Bronchial epithelial cell (primary cell): ENCODE results near the gene MYBPC1. TPM values are rescaled to one million over a fixed set of nuclear protein-coding genes. Genes with fewer than 3 reads are reported as not detected.

Source experiments
- DNase-seq: peaks from one replicate; pipeline ENCODE4 v3.0.0-alpha.2; 2010; ENCODE audit warnings: low read depth
- FAIRE-seq: peaks from 2 replicates; lab custom pipeline; 2011; peaks lifted over from hg19 to GRCh38; lab: Jason Lieb, UNC
- H3K27me3 ChIP-seq: 2 replicates; pipeline ENCODE4 v1.5.1; 2011; ENCODE audit warnings: low read length; ENCODE audit not compliant: control insufficient read depth, insufficient read depth
- H3K36me3 ChIP-seq: 2 replicates; pipeline ENCODE4 v1.5.1; 2011; ENCODE audit warnings: low read length; ENCODE audit not compliant: control insufficient read depth, insufficient read depth
- H3K4me3 ChIP-seq: 2 replicates; pipeline ENCODE4 v1.5.1; 2011; ENCODE audit warnings: mild to moderate bottlenecking, low read depth, low read length, control low read depth
- total RNA-seq: library from RNA; depleted of rRNA; stranded (reverse); fragments of >200 nt; gene quantifications from 2 replicates; pipeline ENCODE4 v1.2.1, GENCODE V29; 2014
- TF ChIP-seq, protein P1 (sequence below): IDR thresholded peaks from 2 replicates; pipeline ENCODE4 v1.5.1; 2011; ENCODE audit warnings: mild to moderate bottlenecking, moderate library complexity, low read length, control low read depth, inconsistent platforms; ENCODE audit not compliant: insufficient read depth, severe bottlenecking

Gene MYBPC1
- total RNA-seq, 1 donor from 2014 or later, result not detected

DNA sequence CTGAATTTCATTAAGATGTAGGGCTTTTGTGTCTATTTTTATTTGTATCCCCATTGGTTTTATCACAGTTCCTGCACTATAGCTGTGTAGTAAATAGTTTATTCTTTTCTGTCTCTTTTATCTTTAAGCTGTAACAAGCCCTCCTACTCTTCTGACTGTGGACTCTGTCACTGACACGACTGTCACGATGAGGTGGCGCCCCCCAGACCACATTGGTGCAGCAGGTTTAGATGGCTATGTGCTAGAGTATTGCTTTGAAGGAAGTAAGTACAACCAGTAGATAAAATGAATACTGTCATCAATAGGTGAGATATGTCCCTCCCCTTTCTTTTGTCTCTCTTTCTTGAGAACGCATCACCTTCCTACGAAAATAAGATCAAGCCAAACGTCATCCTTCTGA lies 68.5 kb downstream of the MYBPC1 start:
- Histone ChIP-seq H3K27me3 (no peaks in the 10 kb centered on the region), H3K36me3 (no peaks in the 10 kb centered on the region), H3K4me3 (no peak overlapping the region)
- DNase-seq, result no peak
- TF ChIP-seq, protein P1, sequence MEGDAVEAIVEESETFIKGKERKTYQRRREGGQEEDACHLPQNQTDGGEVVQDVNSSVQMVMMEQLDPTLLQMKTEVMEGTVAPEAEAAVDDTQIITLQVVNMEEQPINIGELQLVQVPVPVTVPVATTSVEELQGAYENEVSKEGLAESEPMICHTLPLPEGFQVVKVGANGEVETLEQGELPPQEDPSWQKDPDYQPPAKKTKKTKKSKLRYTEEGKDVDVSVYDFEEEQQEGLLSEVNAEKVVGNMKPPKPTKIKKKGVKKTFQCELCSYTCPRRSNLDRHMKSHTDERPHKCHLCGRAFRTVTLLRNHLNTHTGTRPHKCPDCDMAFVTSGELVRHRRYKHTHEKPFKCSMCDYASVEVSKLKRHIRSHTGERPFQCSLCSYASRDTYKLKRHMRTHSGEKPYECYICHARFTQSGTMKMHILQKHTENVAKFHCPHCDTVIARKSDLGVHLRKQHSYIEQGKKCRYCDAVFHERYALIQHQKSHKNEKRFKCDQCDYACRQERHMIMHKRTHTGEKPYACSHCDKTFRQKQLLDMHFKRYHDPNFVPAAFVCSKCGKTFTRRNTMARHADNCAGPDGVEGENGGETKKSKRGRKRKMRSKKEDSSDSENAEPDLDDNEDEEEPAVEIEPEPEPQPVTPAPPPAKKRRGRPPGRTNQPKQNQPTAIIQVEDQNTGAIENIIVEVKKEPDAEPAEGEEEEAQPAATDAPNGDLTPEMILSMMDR, result no peak
- no peak for FAIRE-seq

DNA sequence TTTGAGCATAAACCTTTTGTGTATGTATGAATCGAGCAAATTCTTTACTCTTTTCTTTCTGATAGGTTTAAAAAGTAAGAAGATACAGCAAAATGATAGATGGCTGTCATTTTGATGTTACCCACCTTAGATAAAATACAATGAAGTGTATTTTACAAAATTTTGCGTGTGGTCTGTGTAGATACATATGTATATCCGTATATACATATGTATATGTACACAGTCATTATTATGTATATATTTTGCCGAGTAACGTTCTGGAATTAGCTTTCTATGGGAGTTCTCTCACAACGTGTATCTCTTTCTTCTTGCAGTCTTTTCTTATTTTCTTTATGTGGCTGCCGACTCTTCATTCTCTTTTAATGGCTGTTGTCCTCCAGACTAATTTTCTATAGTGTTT lies 70.2 kb downstream of the MYBPC1 start:
- no peak for DNase-seq
- FAIRE-seq, result no peak
- Histone ChIP-seq H3K4me3 (no peak overlapping the region), H3K27me3 (no peaks in the 10 kb centered on the region), H3K36me3 (no peaks in the 10 kb centered on the region)
- TF ChIP-seq, protein P1, result no peak

DNA sequence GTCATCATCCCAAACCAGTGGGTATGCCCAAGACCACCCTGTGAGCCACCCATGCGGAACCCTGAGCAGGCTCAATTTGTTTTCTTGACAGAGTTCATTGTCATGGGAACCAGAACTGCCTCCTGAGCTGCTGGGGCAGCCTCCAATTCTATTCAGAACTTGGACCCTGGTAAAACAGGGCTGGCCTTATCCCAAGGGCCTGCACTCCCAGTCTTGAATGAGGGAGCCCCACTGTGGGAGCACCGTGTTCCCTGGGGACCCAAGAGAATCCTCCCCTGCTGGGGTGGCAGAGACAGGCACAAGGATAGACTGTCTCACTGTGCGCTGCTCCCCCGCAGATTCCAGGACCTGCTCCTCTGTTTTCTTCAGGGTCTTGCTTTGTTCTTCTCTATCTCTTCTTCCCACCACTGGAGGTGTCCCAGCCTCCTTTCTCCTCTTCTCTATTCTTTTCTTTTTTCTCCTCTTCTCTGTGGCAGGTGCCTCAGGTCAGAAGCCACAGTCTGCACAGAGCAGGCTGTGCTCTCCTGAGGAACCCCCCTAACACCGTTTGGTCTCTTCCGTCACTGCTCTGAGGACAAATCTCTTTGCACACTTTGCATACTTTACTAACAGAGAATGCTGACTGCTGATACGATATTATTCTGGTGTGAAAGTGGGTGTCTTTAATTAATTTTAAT lies 71.4 kb downstream of the MYBPC1 start:
- Histone ChIP-seq H3K4me3 (no peak overlapping the region), H3K36me3 (no peaks in the 10 kb centered on the region), H3K27me3 (no peaks in the 10 kb centered on the region)
- TF ChIP-seq, protein P1, result no peak
- FAIRE-seq (no peak), DNase-seq (no peak)

DNA sequence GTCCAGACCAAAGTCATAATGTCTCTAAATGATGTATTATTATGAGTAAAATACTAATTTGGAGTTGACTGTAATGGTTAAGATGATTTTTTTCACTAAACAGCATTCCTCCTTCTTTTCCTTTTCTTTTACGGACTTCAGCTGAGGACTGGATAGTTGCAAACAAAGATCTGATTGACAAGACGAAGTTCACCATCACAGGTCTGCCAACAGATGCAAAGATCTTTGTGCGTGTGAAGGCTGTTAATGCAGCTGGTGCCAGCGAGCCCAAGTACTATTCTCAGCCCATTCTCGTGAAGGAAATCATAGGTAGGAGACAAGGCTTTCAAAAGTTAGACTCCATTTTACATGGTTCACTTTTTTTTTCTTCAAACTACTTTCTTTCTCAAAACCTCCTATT lies 72.8 kb downstream of the MYBPC1 start:
- DNase-seq (no peak), FAIRE-seq (no peak)
- TF ChIP-seq, protein P1, result no peak
- no peaks in the 10 kb centered on the region for H3K27me3 ChIP-seq
- no peaks in the 10 kb centered on the region for H3K36me3 ChIP-seq
- no peak overlapping the region for H3K4me3 ChIP-seq

DNA sequence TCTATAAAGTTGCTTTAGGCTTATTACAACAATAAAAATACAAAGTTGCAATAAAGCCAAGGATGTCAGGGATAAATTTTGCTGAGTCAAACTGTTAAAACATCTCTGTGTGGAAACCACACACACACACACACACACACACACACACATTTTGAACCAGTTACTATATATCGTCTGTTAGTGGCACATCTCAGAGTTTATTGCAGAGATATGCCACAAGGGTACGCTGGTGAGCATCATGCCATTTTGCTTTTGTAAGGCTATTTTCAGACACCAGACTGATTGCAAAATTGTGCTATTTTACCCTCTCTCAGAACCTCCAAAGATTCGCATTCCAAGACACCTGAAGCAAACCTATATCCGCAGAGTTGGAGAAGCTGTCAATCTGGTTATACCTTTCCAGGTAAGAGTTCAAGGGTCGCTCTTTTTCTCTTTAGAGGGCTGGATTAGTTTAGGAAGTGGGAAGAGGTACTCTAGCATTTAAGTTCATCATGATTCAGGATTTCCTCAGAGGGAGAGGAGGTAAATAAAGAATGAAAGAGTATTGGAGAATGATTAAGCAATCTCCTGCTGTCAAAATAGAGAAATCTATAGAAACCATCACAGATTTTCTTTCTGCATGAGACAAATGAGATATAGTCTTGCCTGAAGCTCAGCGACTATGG lies 75.4 kb downstream of the MYBPC1 start:
- TF ChIP-seq, protein P1, result peak; percentile 49
- no peak overlapping the region for H3K4me3 ChIP-seq
- DNase-seq, result peak; percentile 33
- no peak for FAIRE-seq
- H3K36me3 ChIP-seq, result no peaks in the 10 kb centered on the region
- no peaks in the 10 kb centered on the region for H3K27me3 ChIP-seq
